Brain microvascular endothelial cell (primary cell): Measurements from ENCODE around the gene NADSYN1.

Experiments used
- DNase-seq: peaks from one replicate; pipeline ENCODE4 v3.0.0-alpha.2; 2020
- H3K27ac ChIP-seq: fragments of 250-450 bp; sonication (Bioruptor Pico); 2 replicates; pipeline ENCODE4 v1.5.1; 2020; ENCODE audit warnings: mild to moderate bottlenecking, moderate library complexity
- H3K27me3 ChIP-seq: fragments of 250-450 bp; sonication (Bioruptor Pico); replicated peaks from 2 replicates; pipeline ENCODE4 v1.5.1; 2020; ENCODE audit warnings: mild to moderate bottlenecking
- H3K36me3 ChIP-seq: fragments of 250-450 bp; sonication (Bioruptor Pico); replicated peaks from 2 replicates; pipeline ENCODE4 v1.5.1; 2020; ENCODE audit warnings: mild to moderate bottlenecking
- H3K4me3 ChIP-seq: 2 replicates; pipeline ENCODE4 v1.5.1; 2011; ENCODE audit warnings: low read depth, mild to moderate bottlenecking, control low read depth, low read length, moderate library complexity
- in situ Hi-C: cut with HindIII; loops from 2 replicates; pipeline ENCODE4 v1.10.0; 2017; ENCODE audit warnings: low sequenced_read_pairs, low pct_ligation_motif_present
- TF ChIP-seq, protein P1 (sequence below): IDR thresholded peaks from 2 replicates; pipeline ENCODE4 v1.5.1; 2011; ENCODE audit warnings: low read depth, mild to moderate bottlenecking, moderate library complexity, low read length, control low read depth, inconsistent platforms; ENCODE audit errors: missing control alignments

NADSYN1 gene

DNA sequence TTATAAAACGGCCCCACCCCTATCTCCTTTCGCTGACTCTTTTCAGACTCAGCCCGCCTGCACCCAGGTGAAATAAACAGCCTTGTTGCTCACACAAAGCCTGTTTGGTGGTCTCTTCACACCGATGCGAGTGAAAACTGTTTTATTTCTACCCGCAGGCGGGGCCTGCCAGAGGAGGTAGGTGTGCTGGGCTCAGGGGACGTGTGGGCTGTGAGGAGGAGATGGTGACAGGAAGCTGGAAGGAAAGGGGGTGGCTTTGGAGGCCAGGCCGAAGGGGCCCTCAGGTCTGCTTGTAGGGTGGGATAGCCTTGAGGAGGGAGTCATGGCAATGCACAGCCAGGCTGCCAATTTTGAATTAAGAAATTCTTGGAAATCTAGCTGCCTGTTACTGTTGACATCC lies 52.8 kb downstream of the NADSYN1 start:
- H3K4me3 ChIP-seq, result no peak overlapping the region
- peaks cover 2% of the 10 kb centered on the region for H3K36me3 ChIP-seq
- DNase-seq, result no peak
- in situ Hi-C loops, result no loop called here
- H3K27ac ChIP-seq, result no peak overlapping the region
- no peaks in the 10 kb centered on the region for H3K27me3 ChIP-seq
- TF ChIP-seq, protein P1, sequence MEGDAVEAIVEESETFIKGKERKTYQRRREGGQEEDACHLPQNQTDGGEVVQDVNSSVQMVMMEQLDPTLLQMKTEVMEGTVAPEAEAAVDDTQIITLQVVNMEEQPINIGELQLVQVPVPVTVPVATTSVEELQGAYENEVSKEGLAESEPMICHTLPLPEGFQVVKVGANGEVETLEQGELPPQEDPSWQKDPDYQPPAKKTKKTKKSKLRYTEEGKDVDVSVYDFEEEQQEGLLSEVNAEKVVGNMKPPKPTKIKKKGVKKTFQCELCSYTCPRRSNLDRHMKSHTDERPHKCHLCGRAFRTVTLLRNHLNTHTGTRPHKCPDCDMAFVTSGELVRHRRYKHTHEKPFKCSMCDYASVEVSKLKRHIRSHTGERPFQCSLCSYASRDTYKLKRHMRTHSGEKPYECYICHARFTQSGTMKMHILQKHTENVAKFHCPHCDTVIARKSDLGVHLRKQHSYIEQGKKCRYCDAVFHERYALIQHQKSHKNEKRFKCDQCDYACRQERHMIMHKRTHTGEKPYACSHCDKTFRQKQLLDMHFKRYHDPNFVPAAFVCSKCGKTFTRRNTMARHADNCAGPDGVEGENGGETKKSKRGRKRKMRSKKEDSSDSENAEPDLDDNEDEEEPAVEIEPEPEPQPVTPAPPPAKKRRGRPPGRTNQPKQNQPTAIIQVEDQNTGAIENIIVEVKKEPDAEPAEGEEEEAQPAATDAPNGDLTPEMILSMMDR, result no peak

DNA sequence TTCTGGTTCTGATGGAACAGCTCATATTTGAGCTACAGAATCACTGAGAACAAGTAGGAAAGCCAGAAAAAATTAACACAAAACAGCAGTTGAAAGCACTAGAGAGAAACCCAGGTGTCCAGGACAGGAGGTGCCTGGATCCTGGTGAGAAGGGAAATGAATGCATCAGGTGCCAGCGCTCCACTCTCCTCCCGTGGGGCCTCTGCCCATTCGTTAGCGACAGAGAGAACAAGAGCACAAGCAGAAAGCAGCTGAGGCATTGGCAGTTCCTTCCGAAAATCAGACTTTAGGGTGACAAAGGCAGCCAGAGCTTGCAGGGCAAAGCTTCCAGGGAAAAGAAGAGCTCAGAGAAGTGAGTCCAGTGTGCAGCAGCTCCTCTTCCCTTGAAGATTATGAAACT lies 54.1 kb downstream of the NADSYN1 start:
- Histone ChIP-seq H3K27me3 (no peaks in the 10 kb centered on the region), H3K36me3 (peaks cover 2% of the 10 kb centered on the region), H3K27ac (no peak overlapping the region), H3K4me3 (no peak overlapping the region)
- TF ChIP-seq, protein P1, result no peak
- no peak for DNase-seq
- in situ Hi-C loops, result no loop called here

DNA sequence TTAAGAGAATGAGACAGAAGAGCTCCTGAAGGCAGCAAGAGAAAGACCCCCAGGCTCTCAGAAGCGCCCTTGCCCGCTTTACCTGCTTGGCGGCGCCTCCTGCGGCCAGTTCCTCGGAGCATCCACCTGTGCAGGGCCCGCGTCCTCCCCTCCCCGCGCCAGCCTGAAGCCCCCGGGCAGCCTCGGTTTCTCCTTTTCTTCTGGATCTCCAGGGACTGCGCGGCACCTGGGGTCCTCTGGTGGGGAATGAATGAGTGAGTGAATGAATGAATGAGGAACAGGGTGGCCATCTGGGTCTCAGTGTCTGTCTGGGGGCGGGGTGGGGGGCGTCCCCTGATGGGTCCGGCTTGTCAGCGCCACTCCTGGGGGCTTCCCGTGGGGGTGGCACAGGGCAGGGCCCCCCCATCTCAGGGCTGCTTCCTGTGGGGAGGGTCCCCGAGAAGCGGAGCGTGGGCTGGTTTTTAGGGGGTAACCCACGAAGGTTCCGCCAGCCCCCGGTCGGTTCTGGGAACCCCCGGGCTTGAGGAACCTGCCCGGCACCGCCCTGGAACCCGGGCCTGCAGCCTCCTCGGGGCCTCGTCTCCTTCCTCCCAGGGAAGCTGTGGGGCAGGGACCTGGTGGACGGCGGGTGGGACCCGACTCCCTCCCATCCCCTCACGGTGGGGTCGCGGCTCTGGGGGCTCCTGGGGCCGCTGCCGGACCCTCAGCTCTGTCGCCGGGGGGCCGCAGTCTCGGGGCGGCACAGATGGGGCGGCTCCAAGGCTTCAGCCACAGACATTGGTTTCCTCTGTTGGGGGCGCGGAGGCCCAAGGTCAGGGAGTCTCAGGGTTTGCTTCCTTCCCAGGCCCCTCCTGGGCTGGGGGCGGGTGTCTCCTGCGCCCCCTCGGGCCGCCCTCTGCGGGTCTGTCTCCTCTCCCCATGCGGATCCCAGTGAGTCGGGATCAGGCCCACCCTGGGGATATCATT lies 65.8 kb downstream of the NADSYN1 start:
- no peaks in the 10 kb centered on the region for H3K27me3 ChIP-seq
- no peaks in the 10 kb centered on the region for H3K36me3 ChIP-seq
- TF ChIP-seq, protein P1, result no peak
- H3K4me3 ChIP-seq, result no peak overlapping the region
- no peak for DNase-seq
- in situ Hi-C loops, result no loop called here
- H3K27ac ChIP-seq, result no peak overlapping the region

DNA sequence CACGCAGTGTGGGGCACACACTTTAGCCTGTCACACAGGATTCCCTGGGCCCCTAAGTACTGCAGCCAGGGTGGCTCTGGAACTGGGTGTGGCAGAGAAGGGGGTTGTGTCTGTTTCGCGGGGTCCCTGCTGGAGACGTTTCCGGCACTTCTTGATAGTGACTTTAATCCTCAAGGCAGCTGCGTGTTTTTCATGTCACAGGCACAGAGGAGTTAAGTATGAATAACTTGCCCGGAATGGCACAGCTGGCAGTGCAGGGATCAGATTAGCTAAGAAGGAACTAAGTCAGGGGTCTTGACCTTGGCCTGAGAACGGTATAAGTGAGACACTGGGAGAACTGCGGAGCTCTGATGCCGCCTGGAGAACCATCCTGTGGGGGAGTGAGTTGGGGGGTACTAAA lies 66.5 kb downstream of the NADSYN1 start:
- Histone ChIP-seq H3K4me3 (no peak overlapping the region), H3K27me3 (no peaks in the 10 kb centered on the region), H3K36me3 (no peaks in the 10 kb centered on the region), H3K27ac (no peak overlapping the region)
- in situ Hi-C loops, result no loop called here
- DNase-seq, result no peak
- TF ChIP-seq, protein P1, result no peak

DNA sequence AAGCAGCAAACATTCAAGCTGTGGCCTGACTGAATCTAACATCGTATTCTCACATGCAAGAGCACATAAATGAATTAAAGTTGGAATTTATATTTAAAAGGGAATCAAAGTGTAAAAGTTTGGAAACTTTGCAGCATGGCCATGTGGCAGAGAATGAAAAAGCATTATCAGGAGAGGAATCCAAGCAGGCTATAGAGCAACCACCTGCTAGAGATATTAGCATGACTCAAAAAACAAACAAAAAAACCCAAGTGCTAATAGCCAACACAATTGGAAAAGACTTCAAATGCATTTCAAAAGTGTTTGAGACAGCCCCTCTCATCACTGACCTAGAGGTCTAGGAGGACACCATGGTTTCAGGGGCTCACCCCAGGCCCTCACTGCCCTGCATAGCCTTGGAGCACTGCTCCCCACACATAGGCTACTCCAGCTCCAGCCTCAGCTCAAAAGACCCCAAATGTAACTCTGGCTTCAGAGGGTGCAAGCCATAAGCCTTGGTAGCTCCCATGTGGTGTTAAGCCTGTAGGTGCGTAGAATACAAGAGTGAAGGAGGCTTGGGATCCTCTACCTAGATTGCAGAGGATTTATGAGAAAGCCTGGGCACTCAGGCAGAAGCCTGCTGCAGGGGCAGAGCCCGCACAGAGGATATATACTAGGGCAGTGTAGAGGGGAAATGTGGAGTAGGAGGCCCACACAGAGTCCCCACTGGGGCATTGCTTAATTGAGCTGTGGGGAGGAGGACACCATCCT lies 72.4 kb downstream of the NADSYN1 start:
- TF ChIP-seq, protein P1, result no peak
- Histone ChIP-seq H3K4me3 (no peak overlapping the region), H3K27me3 (no peaks in the 10 kb centered on the region), H3K36me3 (no peaks in the 10 kb centered on the region), H3K27ac (no peak overlapping the region)
- in situ Hi-C loops, result no loop called here
- DNase-seq, result no peak
